ENCODE measurements around the gene CHST6.

The CHST6 gene

GRCh38 chr16:75534560-75535205 is 39.4 kb upstream of the CHST6 start:
- H3K4me3 ChIP-seq (ENCODE audit: low read length): no peak overlapping the region
- no peak for DNase-seq (ENCODE audit: low read depth)
- TF ChIP-seq, protein P1, sequence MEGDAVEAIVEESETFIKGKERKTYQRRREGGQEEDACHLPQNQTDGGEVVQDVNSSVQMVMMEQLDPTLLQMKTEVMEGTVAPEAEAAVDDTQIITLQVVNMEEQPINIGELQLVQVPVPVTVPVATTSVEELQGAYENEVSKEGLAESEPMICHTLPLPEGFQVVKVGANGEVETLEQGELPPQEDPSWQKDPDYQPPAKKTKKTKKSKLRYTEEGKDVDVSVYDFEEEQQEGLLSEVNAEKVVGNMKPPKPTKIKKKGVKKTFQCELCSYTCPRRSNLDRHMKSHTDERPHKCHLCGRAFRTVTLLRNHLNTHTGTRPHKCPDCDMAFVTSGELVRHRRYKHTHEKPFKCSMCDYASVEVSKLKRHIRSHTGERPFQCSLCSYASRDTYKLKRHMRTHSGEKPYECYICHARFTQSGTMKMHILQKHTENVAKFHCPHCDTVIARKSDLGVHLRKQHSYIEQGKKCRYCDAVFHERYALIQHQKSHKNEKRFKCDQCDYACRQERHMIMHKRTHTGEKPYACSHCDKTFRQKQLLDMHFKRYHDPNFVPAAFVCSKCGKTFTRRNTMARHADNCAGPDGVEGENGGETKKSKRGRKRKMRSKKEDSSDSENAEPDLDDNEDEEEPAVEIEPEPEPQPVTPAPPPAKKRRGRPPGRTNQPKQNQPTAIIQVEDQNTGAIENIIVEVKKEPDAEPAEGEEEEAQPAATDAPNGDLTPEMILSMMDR (conservative IDR thresholded peaks at IDR 0.05; ENCODE audit: low read length): no peak

DNA sequence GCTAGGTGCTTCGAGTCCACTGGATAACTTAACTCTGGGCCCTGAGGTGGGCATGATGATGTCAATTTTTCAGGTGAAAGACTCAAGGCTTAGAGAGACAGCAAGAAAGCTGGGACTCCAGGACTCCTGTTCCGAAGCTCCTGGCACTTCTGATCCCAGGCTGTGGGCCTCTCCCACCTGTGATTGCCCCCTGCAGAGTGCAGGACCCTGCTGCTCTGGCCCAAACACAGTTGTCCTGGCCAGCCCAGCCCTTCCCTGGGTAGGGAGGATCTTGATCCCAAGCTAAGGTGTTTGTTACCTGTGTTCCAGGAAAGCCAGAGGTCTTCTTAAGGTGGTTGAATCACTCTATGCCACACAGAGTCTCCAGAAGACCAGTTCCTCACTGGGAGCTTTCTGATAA is 37.5 kb upstream of the CHST6 start:
- TF ChIP-seq, protein P1 (conservative IDR thresholded peaks at IDR 0.05; ENCODE audit: low read length): no peak
- no peak for DNase-seq (ENCODE audit: low read depth)
- no peak overlapping the region for H3K4me3 ChIP-seq (ENCODE audit: low read length)

DNA sequence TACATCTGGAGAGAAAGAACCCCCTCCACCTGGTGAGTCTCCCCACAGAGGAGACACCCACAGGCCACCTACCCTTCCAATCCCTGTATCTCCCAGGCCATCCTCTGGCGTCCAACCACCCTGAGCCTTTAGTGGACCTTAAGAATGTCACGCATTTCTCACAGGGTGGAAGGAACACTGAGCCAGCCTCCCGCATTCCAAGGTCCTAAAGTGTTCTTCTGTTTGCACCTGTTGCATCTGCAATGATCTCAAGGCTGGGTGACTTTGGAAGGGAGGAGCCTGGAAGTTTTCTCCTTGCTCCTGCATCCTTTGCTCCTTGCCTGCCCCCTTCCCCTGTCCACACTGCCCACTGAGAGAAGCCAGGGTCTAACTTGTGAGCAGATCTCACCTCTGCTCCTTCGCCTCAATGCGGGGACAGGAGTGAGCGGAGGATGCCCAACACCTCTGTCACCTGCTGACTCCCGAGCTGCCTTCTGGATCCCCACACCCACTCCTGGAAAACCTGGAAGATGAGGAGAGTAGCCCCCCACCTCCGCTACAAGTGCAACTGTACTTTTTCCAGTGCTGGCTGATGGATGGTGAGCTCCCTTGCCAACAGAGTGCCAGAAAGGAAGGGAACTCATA is 37.0 kb upstream of the CHST6 start:
- no peak for DNase-seq (ENCODE audit: low read depth)
- TF ChIP-seq, protein P1 (conservative IDR thresholded peaks at IDR 0.05; ENCODE audit: low read length): no peak
- no peak overlapping the region for H3K4me3 ChIP-seq (ENCODE audit: low read length)

DNA sequence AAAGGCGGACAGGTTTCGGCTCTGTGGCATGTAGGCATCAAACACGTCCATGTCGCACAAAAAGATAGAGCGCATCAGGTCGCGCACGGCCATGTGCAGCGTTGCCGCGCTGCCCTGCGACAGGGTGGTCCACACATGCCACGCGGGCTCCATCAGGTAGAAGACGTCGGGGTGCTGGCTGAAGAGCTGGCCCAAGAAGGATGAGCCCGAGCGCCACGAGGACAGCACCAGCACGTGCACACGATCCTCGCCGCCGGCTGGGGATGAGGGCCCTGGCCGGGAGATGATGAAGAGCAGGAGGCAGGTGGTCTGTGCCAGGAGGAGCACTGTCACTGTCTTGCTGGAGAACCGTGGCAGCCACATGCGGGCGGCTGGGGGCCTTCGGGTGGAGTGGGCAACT is 34.7 kb upstream of the CHST6 start:
- DNase-seq (ENCODE audit: low read depth): no peak
- no peak overlapping the region for H3K4me3 ChIP-seq (ENCODE audit: low read length)
- TF ChIP-seq, protein P1 (conservative IDR thresholded peaks at IDR 0.05; ENCODE audit: low read length): no peak

DNA sequence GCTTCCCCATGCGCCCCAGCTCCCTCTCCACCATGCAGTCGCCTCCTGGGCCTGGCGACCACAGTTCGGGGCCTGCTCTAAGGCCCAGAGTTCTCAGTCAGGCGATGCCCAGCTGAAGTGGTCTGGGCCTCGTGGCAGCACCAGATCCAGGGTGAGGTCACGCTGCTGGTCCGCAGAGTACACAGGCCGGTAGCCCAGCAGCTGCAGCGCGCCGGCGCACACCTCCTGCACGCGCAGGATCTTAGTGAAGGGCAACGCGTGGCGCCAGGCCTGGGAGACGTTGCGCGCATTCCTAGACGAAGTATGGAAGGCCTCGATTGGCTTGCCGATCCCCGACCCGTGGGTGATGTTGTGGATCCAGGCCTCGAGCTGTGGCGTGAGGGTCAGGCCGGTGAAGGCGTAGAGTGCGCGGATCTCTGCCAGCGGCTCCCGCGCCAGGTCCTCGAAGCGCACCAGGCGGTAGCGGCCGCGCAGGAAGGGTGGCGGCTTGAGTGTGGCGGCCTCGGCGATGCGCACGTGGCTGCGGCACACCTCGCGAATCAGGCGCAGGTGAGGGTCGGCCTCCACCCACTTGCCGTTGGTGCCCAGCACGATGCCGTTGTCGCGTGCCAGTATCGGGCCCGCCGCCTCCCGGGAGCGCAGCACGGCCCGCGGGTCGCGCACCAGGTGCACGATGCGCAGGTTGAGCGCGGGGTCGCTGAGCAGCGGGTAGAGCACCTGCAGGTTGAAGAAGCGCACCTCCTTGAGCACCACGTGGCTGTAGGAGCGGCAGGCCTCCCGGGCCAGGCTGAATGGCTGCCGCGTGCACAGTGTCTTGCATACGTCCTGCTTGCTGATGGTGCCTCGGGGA is 34.0 kb upstream of the CHST6 start:
- H3K4me3 ChIP-seq (ENCODE audit: low read length): no peak overlapping the region
- DNase-seq (ENCODE audit: low read depth): no peak
- TF ChIP-seq, protein P1 (conservative IDR thresholded peaks at IDR 0.05; ENCODE audit: low read length): no peak

DNA sequence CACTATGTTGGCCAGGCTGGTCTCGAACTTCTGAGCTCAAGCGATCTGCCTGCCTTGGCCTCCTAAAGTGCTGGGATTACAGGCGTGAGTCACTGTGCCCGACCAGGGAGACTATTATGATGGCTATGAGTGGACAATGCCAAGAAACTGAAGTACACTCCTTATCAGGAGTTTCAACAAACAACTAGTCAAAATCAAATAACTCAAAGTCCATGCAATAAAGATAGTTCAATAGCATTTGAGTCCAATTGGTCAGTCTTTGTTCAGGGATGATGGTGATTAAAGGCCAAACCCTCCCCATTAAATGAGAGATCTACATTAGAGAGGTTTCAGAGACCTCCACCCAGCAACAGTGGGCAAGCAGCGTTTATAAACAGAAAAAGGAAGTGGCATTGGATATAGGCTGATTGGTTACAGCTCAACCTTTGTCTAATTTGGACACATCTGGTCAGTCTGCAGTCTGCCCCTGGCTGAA is 32.6 kb upstream of the CHST6 start:
- no peak overlapping the region for H3K4me3 ChIP-seq (ENCODE audit: low read length)
- DNase-seq (ENCODE audit: low read depth): no peak
- TF ChIP-seq, protein P1 (conservative IDR thresholded peaks at IDR 0.05; ENCODE audit: low read length): no peak

Data from AG10803 (cell line).